CD4-positive, alpha-beta T cell treated with Interleukin-17A for 1 hour (primary cell): Measurements from ENCODE around the gene DDX47.

Experiments
- DNase-seq: peaks from one replicate; pipeline ENCODE4 v3.0.0-alpha.2; 2020

Gene DDX47

DNA sequence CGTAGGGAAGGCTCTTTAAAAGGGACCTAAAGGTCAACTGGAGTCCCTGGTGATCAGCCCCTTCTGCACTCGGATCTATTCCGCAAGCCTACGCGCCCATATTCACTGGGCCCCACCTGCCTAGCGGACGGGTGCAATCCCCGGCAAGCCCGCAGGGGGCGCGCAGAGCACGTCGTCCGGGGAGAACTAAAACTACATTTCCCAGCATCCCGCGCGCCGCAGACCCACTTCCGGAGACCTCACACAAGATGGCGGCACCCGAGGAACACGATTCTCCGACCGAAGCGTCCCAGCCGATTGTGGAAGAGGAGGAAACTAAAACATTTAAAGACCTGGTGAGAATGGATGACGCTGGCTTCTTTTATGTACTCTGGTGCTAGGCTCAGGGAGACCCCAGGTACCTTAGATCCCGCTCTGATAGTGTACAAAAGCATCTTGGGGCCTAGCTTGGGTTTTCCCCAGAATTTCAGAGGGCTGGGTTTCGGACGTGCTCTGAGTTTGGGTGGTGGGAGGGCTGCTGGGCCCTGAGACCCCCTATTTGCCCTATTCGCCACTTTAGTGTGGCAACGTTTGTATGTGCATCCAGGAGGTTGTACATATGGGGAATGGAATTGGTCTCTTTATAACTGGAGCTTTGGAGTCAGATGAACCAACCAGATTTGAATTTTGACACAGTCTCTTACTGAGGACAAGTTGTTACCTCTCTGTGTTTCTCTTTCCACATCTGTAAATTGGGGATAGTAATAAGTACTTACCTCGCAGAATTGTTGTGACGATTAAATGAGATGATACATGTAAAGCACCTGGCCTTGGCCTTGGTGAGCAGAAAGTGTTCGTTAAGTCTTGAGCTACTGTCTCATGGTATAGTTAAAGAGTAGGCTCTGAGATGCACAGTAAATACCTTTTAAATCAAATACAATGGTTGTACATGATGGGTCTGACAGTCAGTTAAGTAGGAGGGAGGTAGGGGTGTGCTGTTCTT is at the start of gene DDX47:
DDX47 (plus strand) TSS at position 227 of the 982 bp plus-strand sequence; CDS start at position 249, 22 bp downstream.
- DNase-seq, result peak; percentile 96

DNA sequence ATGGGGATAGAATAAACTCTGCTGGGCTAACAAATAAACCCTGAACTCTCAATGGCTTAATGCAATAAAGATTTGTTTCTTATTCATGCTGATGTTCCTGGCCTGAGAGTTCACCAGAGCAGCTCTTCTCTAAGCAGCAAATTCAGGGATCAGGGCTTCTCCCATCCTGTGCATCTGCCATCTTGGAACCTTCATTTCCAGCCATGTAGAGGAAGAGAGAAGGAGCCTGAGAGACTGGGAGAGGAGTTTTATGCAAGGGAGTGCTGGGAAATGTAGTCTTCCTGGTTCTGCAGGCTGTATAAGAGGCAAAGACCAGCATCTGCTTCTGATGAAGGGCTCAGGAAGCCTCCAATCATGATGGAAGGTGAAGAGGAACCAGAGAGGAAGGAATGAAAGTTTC is 48.3 kb upstream of the DDX47 start:
- no peak for DNase-seq

DNA sequence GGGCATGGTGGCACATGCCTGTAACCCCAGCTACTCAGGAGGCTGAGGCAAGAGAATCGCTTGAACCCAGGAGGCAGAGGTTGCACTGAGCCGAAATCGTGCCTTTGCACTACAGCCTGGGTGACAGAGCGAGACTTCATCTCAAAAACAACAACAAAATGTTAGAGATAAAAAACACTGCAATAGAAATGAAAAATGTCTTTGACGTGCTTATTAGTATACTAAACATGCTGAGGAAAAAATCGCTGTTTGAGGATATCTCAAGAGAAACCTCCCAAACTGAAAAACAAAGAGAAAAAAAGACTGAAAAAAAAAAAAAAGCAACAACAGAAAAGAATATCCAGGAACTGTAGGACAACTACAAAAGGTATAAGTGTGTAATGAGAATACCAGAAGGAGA is 42.9 kb upstream of the DDX47 start:
- DNase-seq, result no peak

DNA sequence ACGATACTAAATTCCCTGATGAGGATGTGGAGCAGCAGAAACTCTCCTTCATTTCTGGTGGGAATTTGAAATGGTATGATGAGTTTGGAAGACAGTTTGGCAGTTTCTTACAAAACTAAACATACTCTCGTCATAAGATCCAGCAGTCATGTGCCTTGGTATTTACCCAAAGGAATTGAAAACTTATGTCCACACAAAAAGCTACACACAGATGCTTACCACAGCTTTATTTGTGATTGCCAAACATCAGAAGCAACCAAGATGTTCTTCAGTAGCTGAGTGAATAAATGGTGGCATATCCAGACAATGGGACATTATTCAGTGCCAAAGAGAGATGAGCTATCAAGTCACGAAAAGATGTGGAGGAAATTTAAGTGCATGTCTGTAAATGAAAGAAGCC is 38.4 kb upstream of the DDX47 start:
- DNase-seq, result no peak

DNA sequence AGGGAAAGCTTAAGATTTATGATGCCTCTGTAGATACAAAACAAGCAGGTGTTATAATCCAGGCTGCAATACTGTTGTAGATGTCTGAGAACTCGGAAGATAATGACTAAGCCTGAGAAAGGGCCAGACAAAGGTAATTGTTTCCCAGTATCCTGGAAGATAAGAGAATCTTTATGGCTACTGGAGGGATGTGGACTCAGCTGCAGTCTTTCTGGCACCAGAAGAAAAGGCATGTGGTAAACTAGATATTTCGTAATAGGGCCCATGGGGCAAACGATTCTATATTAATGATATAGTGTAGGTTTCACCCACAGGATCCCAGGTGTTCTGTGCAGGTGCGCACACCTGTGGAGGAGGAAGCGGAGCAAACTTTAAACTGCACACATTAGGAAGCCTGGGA is 36.9 kb upstream of the DDX47 start:
- no peak for DNase-seq

DNA sequence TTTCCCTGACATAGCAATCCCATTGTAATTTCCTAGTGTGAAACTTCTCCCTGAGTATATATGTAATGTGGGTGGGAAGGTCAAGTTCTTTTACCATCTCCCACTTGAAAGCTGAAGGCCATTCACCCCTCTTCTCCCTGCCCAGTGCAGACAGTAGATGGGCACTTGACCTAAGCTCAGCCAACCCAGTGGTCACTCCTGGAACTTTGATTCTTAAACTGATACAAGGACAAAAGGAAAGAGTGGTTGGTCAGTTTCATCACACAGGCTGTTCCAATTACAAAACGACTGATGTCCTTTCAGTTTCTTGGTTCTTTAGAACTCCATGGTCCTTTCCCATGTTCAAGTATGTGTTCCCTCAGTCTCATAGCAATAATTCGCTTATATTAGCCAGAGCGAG is 36.1 kb upstream of the DDX47 start:
- no peak for DNase-seq

DNA sequence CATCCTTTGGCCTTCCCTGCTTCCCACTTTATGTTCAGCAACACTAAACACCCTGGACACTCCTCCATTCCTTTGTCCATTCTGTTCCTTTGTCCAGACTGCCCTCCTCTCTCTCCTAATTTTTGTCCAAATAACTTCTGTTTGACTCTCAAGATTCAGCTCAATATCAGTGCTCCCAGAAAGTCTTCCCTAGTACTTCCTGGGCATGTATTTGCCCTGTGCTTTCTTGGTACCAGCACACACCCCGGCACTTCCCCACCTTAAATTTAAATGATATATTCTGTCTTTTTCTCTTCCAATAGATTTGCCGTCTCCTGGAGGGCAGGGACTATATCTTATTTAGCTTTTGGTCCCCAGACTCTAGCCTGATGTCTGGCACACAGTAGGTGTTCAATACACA is 34.1 kb upstream of the DDX47 start:
- no peak for DNase-seq

DNA sequence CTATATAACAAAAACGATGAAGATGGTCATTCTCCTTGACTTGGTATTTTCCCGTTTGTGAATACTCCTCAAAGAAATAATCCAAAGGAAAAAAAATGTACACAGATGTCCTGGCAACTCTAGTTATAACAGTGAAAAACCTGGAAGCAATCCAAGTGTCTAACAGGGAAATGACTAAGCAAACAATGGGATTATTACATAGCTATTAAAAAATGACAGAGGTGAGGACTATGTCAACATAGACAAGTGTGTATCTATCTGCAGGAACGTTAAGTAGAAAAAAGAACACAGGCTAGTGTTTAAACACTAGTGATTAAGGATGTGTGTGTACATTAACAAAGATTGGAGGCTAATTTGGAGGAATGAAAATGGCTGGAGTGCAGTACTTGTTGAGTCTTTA is 33.6 kb upstream of the DDX47 start:
- no peak for DNase-seq

DNA sequence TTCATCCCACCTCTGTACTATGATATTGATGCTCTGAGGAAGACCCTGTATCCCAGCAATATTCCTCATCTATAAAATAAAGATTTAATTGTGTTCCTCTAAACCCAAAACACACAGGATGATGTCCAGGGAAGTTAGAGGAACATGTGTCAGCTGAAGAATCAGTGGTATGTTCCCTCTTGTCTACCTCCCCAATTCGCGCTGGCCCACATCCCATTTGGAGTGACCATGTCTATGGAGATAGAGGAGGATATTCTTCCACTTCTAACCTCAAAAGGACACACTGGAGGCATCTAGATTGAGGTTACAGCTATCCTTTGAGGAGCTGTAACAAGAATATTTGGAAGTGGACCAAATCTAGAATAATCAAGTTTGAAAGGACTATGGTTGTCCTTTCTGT is 29.0 kb upstream of the DDX47 start:
- DNase-seq, result no peak

DNA sequence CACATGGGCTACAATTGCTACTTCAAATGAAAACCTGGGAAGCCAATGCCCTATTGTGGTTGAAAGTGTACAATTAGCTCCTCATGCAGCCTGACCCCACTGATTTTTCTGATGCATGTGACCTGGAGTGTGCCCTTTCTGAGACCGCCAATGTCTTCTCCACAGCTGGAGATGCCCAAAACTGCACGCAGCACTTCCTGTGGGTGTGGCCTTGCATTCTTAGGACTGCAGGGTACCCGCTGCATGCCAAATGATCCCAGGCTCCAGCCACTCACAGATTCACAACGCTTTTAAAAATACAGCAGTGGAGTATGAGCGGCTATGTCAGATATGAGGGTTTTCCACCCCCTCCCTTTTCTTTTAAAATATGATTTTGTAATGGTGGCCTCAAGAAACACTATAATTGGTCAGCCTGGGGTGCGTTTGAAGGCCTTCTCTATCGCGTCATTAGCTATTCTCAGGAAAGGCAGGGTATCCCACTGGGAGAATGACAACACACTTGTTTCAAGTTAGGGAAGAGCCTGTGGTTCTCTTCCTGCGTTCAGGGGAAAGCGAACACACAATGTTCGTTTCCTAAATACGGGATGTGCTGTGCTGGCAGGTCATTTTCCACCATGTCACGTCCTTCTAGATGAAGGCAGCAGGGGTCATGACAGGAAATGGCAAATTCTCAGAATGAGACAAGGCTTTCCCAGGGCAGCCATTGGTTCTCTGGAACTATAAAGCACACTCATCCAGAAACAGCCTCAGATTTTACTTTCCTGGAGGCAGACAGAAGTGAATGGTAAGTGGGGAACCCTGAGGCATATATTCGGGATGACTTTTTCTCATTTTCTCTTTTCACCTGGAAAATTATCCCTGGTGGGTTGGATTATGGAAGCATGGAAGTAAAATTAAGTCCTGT is 28.0 kb upstream of the DDX47 start, which contains the start of gene APOLD1:
APOLD1 (plus strand) TSS at position 749 of the 904 bp plus-strand sequence; CDS start at position 782, 33 bp downstream.
- no peak for DNase-seq

DNA sequence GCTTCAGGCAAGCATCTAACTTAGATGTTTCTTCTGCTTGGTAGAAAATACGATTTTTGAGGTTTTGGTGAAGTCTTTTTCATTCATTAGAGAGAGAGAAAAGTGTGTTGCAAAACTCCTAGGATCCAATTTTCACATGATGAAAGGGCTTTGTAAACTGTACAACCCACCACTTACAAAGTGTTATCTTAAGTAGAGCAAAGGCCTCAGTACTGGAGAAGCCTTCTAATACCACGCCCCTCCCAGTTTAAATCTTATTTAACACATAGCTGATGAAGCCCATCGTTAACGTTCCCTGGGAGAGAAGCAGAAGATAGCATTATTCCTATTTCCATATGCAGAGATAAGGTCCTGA is 26.8 kb upstream of the DDX47 start:
- no peak for DNase-seq

DNA sequence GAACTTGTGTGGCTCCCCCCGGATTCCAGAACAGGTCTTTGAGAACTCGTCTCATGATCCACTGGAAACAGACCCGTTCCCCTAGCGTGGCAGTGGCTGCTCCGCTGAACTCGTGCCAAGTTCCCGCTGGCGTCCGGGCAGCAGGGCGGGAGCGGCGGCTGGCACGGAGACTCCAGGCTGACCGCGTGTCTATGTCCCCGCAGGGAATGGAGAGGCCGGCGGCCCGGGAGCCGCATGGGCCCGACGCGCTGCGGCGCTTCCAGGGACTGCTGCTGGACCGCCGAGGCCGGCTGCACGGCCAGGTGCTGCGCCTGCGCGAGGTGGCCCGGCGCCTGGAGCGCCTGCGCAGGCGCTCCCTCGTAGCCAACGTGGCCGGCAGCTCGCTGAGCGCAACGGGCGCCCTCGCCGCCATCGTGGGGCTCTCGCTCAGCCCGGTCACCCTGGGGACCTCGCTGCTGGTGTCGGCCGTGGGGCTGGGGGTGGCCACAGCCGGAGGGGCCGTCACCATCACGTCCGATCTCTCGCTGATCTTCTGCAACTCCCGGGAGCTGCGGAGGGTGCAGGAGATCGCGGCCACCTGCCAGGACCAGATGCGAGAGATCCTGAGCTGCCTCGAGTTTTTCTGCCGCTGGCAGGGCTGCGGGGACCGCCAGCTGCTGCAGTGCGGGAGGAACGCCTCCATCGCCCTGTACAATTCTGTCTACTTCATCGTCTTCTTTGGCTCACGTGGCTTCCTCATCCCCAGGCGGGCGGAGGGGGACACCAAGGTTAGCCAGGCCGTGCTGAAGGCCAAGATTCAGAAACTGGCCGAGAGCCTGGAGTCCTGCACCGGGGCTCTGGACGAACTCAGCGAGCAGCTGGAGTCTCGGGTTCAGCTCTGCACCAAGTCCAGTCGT is 26.2 kb upstream of the DDX47 start:
- DNase-seq, result peak; percentile 78

DNA sequence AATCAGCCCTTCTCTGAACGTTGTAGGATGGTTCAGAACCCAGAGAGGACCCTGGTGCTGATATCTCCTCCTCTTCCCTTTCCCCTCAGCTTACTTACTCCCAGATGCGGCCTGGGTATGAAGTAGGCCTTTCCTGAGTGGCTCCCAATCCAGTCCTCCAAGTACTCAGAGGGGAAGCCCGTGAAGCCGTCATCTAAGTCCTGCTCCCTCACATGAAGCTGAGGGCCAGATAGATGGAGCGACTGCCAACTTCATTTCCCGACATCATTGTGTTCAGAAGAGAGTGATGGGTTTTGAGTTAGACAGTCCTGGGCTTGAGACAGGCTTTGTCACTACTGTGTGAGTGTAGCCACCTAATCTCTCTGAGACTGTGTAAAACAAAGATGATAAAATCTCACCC is 25.0 kb upstream of the DDX47 start:
- DNase-seq, result peak; percentile 7

DNA sequence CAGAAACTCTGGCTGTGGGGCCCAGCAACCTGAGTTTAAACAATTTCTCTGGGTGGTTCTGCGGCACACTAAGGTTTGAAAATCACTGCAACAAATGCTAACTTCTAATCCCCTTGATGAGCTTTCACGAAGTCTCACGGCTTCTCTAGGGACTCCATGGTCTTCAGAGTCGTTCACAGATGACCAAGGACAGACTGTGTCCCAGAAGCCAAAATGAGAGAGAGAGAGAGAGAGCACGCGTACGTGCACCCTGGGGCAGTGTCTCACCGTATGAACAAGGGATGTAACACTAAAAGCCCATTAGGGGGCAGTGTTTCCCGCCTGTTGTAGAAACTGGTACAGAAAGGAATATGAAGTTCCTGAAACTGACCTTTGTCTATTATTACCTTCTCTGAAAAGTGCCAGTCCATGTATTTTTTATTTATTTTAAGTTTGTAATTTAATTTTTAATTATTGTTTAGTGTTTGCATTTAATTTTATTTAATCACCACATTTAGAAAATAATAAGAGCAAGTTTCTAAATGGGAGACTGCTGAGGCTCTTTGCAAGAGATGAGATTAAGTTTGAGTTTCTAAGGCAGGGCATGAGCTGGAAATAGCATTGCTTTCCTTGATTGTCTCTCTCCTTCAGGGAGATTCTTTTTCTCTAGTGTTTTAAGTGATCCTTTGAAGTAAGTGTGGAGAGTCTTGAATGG is 24.3 kb upstream of the DDX47 start:
- peak; percentile 80 for DNase-seq

DNA sequence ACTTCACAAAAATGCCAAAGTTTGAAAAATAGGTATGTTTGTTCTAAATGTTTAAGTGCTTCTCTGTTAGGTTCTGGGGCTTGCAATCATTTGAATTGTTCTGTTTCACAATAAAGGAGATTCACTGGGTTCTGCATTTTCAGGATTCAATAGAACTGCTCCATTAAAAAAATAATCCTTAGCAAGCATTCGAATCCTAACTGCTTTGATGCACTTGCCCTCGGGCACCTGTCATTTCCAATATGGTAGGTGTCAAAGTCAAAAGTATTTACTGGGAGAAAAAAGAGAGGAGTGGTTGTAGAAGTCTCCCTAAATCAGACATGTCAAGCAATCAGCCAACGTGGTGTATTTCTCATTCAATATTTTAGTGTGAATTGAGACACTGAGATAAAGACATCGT is 22.2 kb upstream of the DDX47 start:
- no peak for DNase-seq

DNA sequence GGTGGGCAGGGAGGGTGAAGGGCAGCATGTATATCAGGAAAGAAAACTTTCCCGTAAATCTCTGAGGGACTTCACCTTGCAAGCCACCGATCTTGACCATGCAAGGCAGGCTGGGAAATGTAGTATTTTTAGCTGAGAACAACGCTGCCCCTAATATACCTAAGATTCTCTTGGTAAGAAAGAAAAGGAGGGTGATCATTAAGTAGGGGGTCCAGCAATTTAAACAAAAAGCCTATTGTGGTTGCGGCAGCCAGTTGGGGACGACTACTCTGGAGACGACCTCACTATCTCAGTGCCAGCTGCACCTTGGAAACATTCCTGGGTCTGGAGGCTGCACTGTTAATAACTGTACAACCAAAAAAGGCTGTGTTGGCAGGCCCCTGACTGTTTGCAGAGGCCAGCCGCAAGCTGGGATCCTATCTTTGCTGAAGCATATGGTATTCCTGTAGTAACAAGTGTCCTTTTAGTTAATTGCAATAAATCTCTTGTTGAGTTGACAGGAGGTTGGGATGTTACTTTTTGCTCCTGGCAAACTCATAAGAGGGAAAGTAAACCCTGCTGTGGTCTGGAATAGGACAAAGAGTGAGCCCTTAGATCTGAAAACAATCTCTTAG is 21.3 kb upstream of the DDX47 start:
- DNase-seq, result no peak

DNA sequence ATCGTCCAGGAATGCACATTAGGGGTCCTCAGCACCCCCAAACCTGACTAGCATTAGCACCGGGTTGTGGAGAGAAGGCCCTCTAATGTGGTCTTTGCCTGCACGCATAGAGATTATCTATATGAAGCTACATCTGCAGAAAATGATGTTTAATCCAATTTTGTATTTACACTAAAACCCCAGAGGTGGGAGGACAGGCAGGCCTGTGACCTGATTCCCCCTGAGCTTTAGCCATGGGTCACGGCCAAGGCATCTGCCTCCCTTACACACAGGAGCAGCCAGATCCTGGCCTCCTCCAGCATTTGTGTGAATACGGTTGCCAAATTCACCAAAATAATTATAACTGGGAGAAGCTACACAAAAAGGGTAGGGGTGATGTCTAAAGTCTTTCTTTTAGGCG is 20.7 kb upstream of the DDX47 start:
- no peak for DNase-seq

DNA sequence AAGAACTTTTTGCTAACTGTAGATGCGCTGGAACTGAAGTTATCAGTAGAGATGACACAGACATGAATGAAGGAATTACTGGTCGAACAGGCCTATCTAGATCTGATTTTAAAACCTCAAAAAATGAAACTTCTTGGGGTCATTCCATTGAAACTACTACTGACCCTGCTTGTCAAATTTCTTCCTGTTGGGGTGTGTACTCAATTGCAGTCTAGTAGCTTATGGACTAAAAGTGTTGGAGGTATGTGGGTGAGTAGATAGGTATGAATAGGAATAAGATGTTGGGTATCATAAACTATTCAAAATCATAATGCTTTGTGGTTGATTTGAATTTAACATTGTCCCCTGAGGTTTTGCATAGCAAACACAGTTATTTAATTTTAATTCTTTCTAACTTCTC is 18.5 kb upstream of the DDX47 start:
- DNase-seq, result no peak

DNA sequence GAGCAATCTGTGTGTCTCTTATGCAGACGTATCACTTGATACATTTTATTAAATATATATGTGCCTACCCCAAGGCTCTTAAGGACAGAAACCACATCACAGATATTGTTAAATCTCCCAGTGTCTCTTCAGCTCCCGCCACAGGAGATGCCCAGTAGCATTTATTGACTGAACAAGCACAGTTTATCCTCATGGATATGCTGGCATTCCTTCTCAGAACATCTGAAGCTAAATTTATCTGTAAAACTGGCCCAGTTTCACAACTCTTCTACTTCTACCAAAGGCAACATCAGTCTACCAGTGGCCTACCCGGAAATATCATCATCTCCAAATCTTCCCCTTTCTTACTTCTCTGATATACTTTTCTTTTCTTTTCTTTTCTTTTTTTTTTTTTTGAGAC is 17.0 kb upstream of the DDX47 start:
- DNase-seq, result no peak

DNA sequence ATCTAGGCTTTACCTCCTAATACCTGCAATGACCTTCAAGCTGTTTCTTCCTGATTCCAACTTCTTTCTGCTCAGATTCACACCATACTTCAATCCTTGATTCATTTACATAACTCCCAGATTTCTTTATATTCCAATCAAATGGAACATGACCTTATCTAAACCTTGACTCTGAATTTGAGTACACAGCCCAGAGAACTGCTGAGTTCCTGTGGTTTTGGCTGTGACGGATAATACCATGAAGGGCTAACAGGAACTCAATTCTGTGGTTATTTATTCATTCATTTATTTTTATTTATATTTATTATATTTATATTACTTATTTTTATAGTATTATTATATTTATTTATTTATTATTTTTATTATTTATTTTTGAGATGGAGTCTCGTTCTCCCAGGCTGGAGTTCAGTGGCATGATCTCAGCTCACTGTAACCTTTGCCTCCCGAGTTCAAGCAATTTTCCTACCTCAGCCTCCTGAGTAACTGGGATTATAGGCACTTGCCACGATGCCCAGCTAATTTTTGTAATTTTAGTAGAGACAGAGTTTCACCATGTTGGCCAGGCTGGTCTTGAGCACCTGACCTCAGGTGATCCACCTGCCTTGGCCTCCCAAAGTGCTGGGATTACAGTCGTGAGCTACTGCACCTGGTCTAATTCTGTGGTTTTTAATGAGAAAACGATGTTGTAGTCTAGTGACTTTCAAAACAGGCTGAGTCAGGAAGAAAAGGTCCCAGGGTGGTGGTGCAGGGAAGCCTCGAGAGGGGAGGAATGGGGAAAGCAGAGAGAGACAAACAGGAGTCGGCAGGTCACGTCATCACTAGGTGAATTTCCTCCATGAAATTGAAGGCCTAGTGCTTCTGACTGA is 16.0 kb upstream of the DDX47 start:
- no peak for DNase-seq

DNA sequence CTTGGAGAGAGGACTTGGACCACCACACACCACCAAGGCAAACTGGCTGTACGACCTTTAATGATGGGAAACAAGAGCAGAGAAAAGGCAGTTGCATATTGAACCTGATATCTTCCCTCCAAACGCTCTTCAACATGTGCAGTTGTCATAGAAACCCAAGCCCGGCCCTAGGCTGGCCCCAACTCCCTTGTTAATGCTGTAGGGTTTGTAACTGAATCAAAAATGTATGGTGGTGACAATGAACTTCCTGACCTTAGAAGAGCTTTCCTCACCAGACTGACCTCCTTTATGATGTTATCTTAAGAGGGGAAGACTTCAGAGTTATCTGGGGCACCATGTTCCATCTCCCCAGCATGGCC is 15.4 kb upstream of the DDX47 start:
- no peak for DNase-seq
